HepG2 (cell line): Measurements from ENCODE around the gene NRL. TPM values are rescaled to one million over a fixed set of nuclear protein-coding genes. Genes with fewer than 3 reads are reported as not detected.
A peak's percentile ranks its signal among the peaks of the same experiment; 100 is the strongest.

ENCODE experiments used
- ARID4A ChIP-seq: sonication (generic); formaldehyde crosslinking; IDR thresholded peaks from 2 replicates; pipeline ENCODE4 v1.5.0; 2020; ENCODE audit warnings: mild to moderate bottlenecking, missing genetic modification reagents, borderline replicate concordance
- CCAR2 ChIP-seq: fragments of 200-400 bp; formaldehyde crosslinking; optimal IDR thresholded peaks from 2 replicates; pipeline ENCODE3; 2018; ENCODE audit warnings: low read depth, mild to moderate bottlenecking, low read length, moderate library complexity
- CENPT ChIP-seq: sonication (generic); formaldehyde crosslinking; IDR thresholded peaks from 2 replicates; pipeline ENCODE4 v1.8.0; 2022; ENCODE audit warnings: low read depth, mild to moderate bottlenecking, moderate library complexity, missing genetic modification reagents
- CREM ChIP-seq, 2 experiments: sonication (generic) in 1 of 2; formaldehyde crosslinking in 1 of 2; IDR thresholded peaks; 2 replicates each; pipeline versions ENCODE4 v1.4.0 to v1.6.1; 2016 to 2020; ENCODE audit warnings: antibody characterized with exemption in 1 of 2, mild to moderate bottlenecking in 1 of 2, missing genetic modification reagents in 1 of 2
- HNRNPL ChIP-seq: fragments of 200-400 bp; formaldehyde crosslinking; IDR thresholded peaks from 2 replicates; pipeline ENCODE4 v1.6.1; 2017; ENCODE audit warnings: mild to moderate bottlenecking, low read depth, low read length
- HOXA3 ChIP-seq: sonication (generic); formaldehyde crosslinking; IDR thresholded peaks from 2 replicates; pipeline ENCODE4 v1.5.0; 2020; ENCODE audit warnings: missing genetic modification reagents
- RBM22 ChIP-seq: fragments of 200-400 bp; formaldehyde crosslinking; optimal IDR thresholded peaks from 2 replicates; pipeline ENCODE3; 2017; ENCODE audit warnings: mild to moderate bottlenecking, low read length, moderate library complexity
- ZFP62 ChIP-seq: sonication (generic); formaldehyde crosslinking; IDR thresholded peaks from 2 replicates; pipeline ENCODE4 v1.4.0; 2020; ENCODE audit warnings: missing genetic modification reagents
- ZMYM3 ChIP-seq: sonication (generic); formaldehyde crosslinking; IDR thresholded peaks from 2 replicates; pipeline ENCODE4 v1.5.1; 2020; ENCODE audit warnings: mild to moderate bottlenecking, missing genetic modification reagents
- ZNF430 ChIP-seq: sonication (generic); formaldehyde crosslinking; IDR thresholded peaks from 2 replicates; pipeline ENCODE4 v1.9.0; 2021; ENCODE audit warnings: mild to moderate bottlenecking, missing genetic modification reagents
- ZNF543 ChIP-seq: sonication (generic); formaldehyde crosslinking; IDR thresholded peaks from 2 replicates; pipeline ENCODE4 v1.4.0; 2020; ENCODE audit warnings: mild to moderate bottlenecking, missing genetic modification reagents
- ZNF547 ChIP-seq: sonication (generic); formaldehyde crosslinking; IDR thresholded peaks from 2 replicates; pipeline ENCODE4 v1.5.1; 2020; ENCODE audit warnings: mild to moderate bottlenecking, missing genetic modification reagents
- ZNF562 ChIP-seq: sonication (generic); formaldehyde crosslinking; IDR thresholded peaks from 2 replicates; pipeline ENCODE4 v1.8.0; 2022; ENCODE audit warnings: missing genetic modification reagents, borderline replicate concordance
- ZNF605 ChIP-seq: sonication (generic); formaldehyde crosslinking; IDR thresholded peaks from 2 replicates; pipeline ENCODE4 v1.8.0; 2022; ENCODE audit warnings: mild to moderate bottlenecking, missing genetic modification reagents
- polyA plus RNA-seq, 8 experiments: library from polyadenylated mRNA; depleted of rRNA in 3 of 8; stranded (reverse) in 7 of 8; unstranded in 1 of 8; fragments of >200 nt; fragmentation: Illumina TruSeq in 4 of 8; extraction: Trizol in 4 of 8; gene quantifications; 2 replicates each; pipeline versions ENCODE4 v1.2.1 to v1.2.3, GENCODE V29; 2011 to 2016; ENCODE audit warnings: low read depth in 4 of 8, missing spikeins in 1 of 8, mixed read lengths in 1 of 8; ENCODE audit not compliant: insufficient read depth in 1 of 8
- total RNA-seq, 5 experiments: library from RNA; depleted of rRNA; stranded (reverse); fragments of >200 nt; fragmentation: Illumina TruSeq; extraction: Trizol; gene quantifications; 2 replicates each; pipeline ENCODE4 v1.2.3, GENCODE V29; 2016; ENCODE audit warnings: low read depth in 1 of 5
- TF ChIP-seq, protein P1 (sequence below), 2 experiments: sonication (generic) in 1 of 2; formaldehyde crosslinking in 1 of 2; IDR thresholded peaks; 2 replicates each; pipeline versions ENCODE4 v1.4.0 to v1.6.1; 2018 to 2020; ENCODE audit warnings: missing genetic modification reagents in 2 of 2, borderline replicate concordance in 1 of 2, low read depth in 1 of 2, mild to moderate bottlenecking in 1 of 2, missing biosample characterization in 1 of 2
- TF ChIP-seq, protein P2 (sequence below): sonication (generic); formaldehyde crosslinking; conservative IDR thresholded peaks from 2 replicates; pipeline ENCODE4 v1.8.1; 2023; ENCODE audit warnings: missing genetic modification reagents
- TF ChIP-seq, protein P3 (sequence below): sonication (generic); formaldehyde crosslinking; IDR thresholded peaks from 2 replicates; pipeline ENCODE4 v1.5.0; 2020; ENCODE audit warnings: mild to moderate bottlenecking, low read depth, missing genetic modification reagents, borderline replicate concordance

The NRL gene
- total and polyA plus RNA-seq, 2 of the 13 experiments (the other 11 are each of a cell fraction or from before 2014, with no cell fraction given) = 2.5 to 4.7 TPM

DNA sequence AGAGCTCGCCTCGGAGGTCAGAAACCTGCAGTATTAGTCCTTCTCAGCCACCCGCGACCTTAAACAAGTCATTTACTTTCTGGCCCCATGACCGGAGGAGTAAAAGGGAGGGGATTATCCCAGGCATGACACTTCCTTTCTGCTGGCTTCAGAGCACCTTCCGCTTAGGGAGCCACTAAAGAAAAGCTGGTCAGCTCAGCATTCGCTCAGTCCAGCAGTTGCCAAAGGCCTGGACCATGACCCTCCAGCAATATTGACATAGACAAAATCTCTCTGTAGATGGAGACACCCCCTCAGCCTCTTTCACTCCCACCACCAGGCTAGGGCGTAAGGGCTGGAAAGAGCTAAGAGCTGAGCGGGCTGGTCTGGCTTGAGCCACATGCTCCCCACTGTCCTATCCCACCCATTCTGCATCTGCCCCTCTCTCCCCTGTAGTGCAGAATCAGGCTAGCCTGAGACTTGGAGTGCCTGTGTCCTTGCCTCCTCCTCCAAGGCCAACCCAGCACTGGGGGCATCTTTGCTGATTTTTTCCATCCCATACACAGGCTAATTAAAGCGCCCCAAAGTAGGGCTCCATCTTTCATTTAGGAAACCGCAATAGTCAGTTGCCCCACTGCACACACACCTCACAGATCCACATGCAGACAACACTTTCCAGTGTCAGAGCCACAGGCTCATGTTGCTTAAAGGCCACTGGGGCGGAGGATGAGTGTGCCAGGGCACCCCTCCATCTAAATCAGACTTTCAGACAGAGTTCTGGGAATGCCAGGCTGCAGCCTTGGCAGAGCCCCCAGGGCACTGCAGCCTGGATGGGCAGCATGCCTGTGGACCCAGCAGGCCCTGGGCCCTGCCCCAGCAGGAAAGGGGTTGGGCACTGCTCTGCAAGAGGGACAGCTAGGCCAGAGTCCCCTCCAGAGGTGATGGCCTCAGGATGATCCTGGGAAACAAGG, 47.3 kb downstream of the NRL start (continued):
- no peak for TF ChIP-seq CREM (IDR thresholded peaks at IDR 0.05)
- no peak for TF ChIP-seq CREM (CRISPR knock-in tag; IDR thresholded peaks at IDR 0.05)
- TF ChIP-seq HOXA3 (CRISPR knock-in tag) = 0 out of 2 replicates have a peak, but pooled peaks have one; percentile 37
- TF ChIP-seq HNRNPL = no peak
- TF ChIP-seq, protein P1, sequence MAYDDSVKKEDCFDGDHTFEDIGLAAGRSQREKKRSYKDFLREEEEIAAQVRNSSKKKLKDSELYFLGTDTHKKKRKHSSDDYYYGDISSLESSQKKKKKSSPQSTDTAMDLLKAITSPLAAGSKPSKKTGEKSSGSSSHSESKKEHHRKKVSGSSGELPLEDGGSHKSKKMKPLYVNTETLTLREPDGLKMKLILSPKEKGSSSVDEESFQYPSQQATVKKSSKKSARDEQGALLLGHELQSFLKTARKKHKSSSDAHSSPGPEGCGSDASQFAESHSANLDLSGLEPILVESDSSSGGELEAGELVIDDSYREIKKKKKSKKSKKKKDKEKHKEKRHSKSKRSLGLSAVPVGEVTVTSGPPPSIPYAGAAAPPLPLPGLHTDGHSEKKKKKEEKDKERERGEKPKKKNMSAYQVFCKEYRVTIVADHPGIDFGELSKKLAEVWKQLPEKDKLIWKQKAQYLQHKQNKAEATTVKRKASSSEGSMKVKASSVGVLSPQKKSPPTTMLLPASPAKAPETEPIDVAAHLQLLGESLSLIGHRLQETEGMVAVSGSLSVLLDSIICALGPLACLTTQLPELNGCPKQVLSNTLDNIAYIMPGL (CRISPR knock-in tag; IDR thresholded peaks at IDR 0.05; ENCODE audit: borderline replicate concordance in 1 of 2, low read depth in 1 of 2) = peak; percentile 8 to 52; a peak in 1 of 4 replicates
- TF ChIP-seq ZNF543 (CRISPR knock-in tag) = peak; percentile 25; the same call in 1 of the 2 replicates
- no peak for TF ChIP-seq RBM22
- peak; percentile 22; the same call in 1 of the 2 replicates for TF ChIP-seq ZNF547 (CRISPR knock-in tag)
- peak; percentile 46 for TF ChIP-seq ZMYM3 (CRISPR knock-in tag)
- TF ChIP-seq CCAR2 = no peak
- no peak for TF ChIP-seq ZFP62 (CRISPR knock-in tag)
- TF ChIP-seq, protein P2, sequence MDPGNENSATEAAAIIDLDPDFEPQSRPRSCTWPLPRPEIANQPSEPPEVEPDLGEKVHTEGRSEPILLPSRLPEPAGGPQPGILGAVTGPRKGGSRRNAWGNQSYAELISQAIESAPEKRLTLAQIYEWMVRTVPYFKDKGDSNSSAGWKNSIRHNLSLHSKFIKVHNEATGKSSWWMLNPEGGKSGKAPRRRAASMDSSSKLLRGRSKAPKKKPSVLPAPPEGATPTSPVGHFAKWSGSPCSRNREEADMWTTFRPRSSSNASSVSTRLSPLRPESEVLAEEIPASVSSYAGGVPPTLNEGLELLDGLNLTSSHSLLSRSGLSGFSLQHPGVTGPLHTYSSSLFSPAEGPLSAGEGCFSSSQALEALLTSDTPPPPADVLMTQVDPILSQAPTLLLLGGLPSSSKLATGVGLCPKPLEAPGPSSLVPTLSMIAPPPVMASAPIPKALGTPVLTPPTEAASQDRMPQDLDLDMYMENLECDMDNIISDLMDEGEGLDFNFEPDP (CRISPR knock-in tag) = 0 out of 2 replicates have a peak, but pooled peaks have one; percentile 73
- no peak for TF ChIP-seq CENPT
- TF ChIP-seq ARID4A (CRISPR knock-in tag) = peak; percentile 54; the same call in 1 of the 2 replicates
- peak; percentile 88 for TF ChIP-seq ZNF605 (CRISPR knock-in tag)
- TF ChIP-seq ZNF562 (CRISPR knock-in tag) = no peak
- TF ChIP-seq ZNF430 (CRISPR knock-in tag) = peak; percentile 57; the same call in 1 of the 2 replicates
- TF ChIP-seq, protein P3, sequence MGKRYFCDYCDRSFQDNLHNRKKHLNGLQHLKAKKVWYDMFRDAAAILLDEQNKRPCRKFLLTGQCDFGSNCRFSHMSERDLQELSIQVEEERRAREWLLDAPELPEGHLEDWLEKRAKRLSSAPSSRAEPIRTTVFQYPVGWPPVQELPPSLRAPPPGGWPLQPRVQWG (CRISPR knock-in tag) = no peak
